HepG2 (cell line): ENCODE measurements around the gene HDAC10. TPM values are rescaled to one million over a fixed set of nuclear protein-coding genes. Genes with fewer than 3 reads are reported as not detected.

ENCODE experiments used
- ATF2 ChIP-seq: sonication (generic); formaldehyde crosslinking; IDR thresholded peaks from 2 replicates; pipeline ENCODE4 v1.4.0; 2020; ENCODE audit warnings: missing genetic modification reagents
- CBX2 ChIP-seq, 2 experiments: fragments of 200-600 bp in 1 of 2; sonication (generic); formaldehyde crosslinking in 1 of 2; IDR thresholded peaks; 2 replicates each; pipeline versions ENCODE4 v1.7.0 to v1.8.1; 2018 to 2022; ENCODE audit warnings: low read depth in 2 of 2, low read length in 1 of 2, mild to moderate bottlenecking in 1 of 2, missing genetic modification reagents in 1 of 2
- GLI4 ChIP-seq: sonication (generic); formaldehyde crosslinking; IDR thresholded peaks from 2 replicates; pipeline ENCODE4 v1.5.1; 2020; ENCODE audit warnings: missing genetic modification reagents, mild to moderate bottlenecking, moderate library complexity, borderline replicate concordance
- HOXA5 ChIP-seq: sonication (generic); formaldehyde crosslinking; IDR thresholded peaks from 2 replicates; pipeline ENCODE4 v1.4.0; 2020; ENCODE audit warnings: missing genetic modification reagents
- MAX ChIP-seq: IDR thresholded peaks from 2 replicates; pipeline ENCODE4 v1.6.1; 2012; ENCODE audit warnings: inconsistent platforms
- MIER2 ChIP-seq: IDR thresholded peaks from 2 replicates; pipeline ENCODE4 v1.6.1; 2016; ENCODE audit warnings: missing biosample characterization, missing genetic modification reagents
- SKIL ChIP-seq: sonication (generic); formaldehyde crosslinking; IDR thresholded peaks from 2 replicates; pipeline ENCODE4 v1.8.0; 2022; ENCODE audit warnings: missing genetic modification reagents, mild to moderate bottlenecking, moderate library complexity, borderline replicate concordance
- WIZ ChIP-seq: sonication (generic); formaldehyde crosslinking; IDR thresholded peaks from 2 replicates; pipeline ENCODE4 v1.5.1; 2020; ENCODE audit warnings: mild to moderate bottlenecking, missing genetic modification reagents
- ZFP36L1 ChIP-seq: sonication (generic); formaldehyde crosslinking; IDR thresholded peaks from 2 replicates; pipeline ENCODE4 v1.8.0; 2022; ENCODE audit warnings: mild to moderate bottlenecking, missing genetic modification reagents, moderate library complexity
- ZFP62 ChIP-seq: sonication (generic); formaldehyde crosslinking; IDR thresholded peaks from 2 replicates; pipeline ENCODE4 v1.4.0; 2020; ENCODE audit warnings: missing genetic modification reagents
- ZNF264 ChIP-seq: sonication (generic); formaldehyde crosslinking; IDR thresholded peaks from 2 replicates; pipeline ENCODE4 v1.4.0; 2020; ENCODE audit warnings: missing genetic modification reagents
- ZNF280B ChIP-seq: sonication (generic); formaldehyde crosslinking; IDR thresholded peaks from 2 replicates; pipeline ENCODE4 v1.5.0; 2020; ENCODE audit warnings: missing genetic modification reagents, mild to moderate bottlenecking, borderline replicate concordance
- ZNF629 ChIP-seq: sonication (generic); formaldehyde crosslinking; conservative IDR thresholded peaks from 2 replicates; pipeline ENCODE4 v1.5.0; 2020; ENCODE audit warnings: missing genetic modification reagents
- ZNF678 ChIP-seq: sonication (generic); formaldehyde crosslinking; IDR thresholded peaks from 2 replicates; pipeline ENCODE4 v1.4.0; 2020; ENCODE audit warnings: mild to moderate bottlenecking, missing genetic modification reagents
- polyA plus RNA-seq, 8 experiments: library from polyadenylated mRNA; depleted of rRNA in 3 of 8; stranded (reverse) in 7 of 8; unstranded in 1 of 8; fragments of >200 nt; fragmentation: Illumina TruSeq in 4 of 8; extraction: Trizol in 4 of 8; gene quantifications; 2 replicates each; pipeline versions ENCODE4 v1.2.1 to v1.2.3, GENCODE V29; 2011 to 2016; ENCODE audit warnings: low read depth in 4 of 8, missing spikeins in 1 of 8, mixed read lengths in 1 of 8; ENCODE audit not compliant: insufficient read depth in 1 of 8
- total RNA-seq, 5 experiments: library from RNA; depleted of rRNA; stranded (reverse); fragments of >200 nt; fragmentation: Illumina TruSeq; extraction: Trizol; gene quantifications; 2 replicates each; pipeline ENCODE4 v1.2.3, GENCODE V29; 2016; ENCODE audit warnings: low read depth in 1 of 5
- TF ChIP-seq, protein P1 (sequence below): sonication (generic); formaldehyde crosslinking; IDR thresholded peaks from 2 replicates; pipeline ENCODE4 v1.8.1; 2023; ENCODE audit warnings: mild to moderate bottlenecking, missing genetic modification reagents, borderline replicate concordance
- TF ChIP-seq, protein P2 (sequence below): sonication (generic); formaldehyde crosslinking; IDR thresholded peaks from 2 replicates; pipeline ENCODE4 v1.8.1; 2022; ENCODE audit warnings: mild to moderate bottlenecking, missing genetic modification reagents
- TF ChIP-seq, protein P3 (sequence below), 2 experiments: sonication (generic) in 1 of 2; formaldehyde crosslinking in 1 of 2; IDR thresholded peaks; 2 replicates each; pipeline versions ENCODE4 v1.4.0 to v1.6.1; 2018 to 2020; ENCODE audit warnings: missing genetic modification reagents in 2 of 2, borderline replicate concordance in 1 of 2, low read depth in 1 of 2, mild to moderate bottlenecking in 1 of 2, missing biosample characterization in 1 of 2

Gene HDAC10
- total and polyA plus RNA-seq, 2 of the 13 experiments (the other 11 are each of a cell fraction or from before 2014, with no cell fraction given) = 13.9 to 14.9 TPM

DNA sequence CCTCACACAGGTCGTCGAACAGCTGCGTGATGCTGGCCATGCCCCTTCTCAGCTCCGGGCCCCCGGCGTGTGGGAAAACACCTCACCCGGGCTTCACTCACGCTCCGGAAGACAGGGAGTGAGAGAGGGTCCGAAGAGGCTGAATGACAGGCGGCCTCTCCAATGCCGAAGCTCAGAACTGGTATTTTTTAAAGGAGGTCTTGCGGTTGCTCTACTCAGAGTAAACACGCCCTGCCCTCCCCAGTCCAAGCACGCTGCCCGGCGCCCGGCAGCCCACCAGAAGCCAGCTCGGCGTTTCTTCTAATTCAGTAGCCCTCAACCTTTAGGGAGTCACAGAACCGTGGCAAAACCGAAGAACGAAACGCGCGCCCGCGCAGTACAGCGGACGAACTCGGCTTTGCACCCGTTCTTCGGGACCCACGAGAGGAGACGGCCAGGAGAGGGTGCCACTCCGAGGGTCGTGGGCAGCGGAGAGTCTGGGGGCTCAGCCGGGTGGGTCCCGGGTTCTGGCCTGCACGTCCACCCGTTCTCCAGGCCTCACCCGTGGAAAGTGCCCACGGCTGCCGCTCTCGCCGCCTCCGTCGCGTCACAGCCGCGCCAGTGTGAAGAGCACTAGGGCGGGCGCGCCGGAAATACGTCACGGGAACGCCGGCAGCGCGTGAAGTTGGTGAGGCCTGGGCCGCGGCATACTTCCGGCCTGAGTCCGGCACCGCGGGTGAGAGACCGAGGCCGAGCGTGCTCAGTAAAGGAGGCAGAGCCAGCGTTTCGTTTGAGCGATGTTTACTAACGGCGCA is 6.4 kb downstream of the HDAC10 start, which contains the start of gene TUBGCP6 (continued):
- TF ChIP-seq ZNF678 (CRISPR knock-in tag) = no peak
- 0 out of 2 replicates have a peak, but pooled peaks have one; percentile 52 for TF ChIP-seq ZFP62 (CRISPR knock-in tag)
- TF ChIP-seq, protein P1, sequence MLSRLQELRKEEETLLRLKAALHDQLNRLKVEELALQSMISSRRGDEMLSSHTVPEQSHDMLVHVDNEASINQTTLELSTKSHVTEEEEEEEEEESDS = no peak
- TF ChIP-seq, protein P2, sequence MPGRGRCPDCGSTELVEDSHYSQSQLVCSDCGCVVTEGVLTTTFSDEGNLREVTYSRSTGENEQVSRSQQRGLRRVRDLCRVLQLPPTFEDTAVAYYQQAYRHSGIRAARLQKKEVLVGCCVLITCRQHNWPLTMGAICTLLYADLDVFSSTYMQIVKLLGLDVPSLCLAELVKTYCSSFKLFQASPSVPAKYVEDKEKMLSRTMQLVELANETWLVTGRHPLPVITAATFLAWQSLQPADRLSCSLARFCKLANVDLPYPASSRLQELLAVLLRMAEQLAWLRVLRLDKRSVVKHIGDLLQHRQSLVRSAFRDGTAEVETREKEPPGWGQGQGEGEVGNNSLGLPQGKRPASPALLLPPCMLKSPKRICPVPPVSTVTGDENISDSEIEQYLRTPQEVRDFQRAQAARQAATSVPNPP = no peak
- no peak for TF ChIP-seq SKIL (CRISPR knock-in tag)
- TF ChIP-seq ZNF264 (CRISPR knock-in tag) = peak; percentile 34; the same call in 1 of the 2 replicates
- no peak for TF ChIP-seq CBX2 (IDR thresholded peaks at IDR 0.05; ENCODE audit: low read depth, low read length)
- TF ChIP-seq CBX2 (CRISPR knock-in tag; IDR thresholded peaks at IDR 0.05; ENCODE audit: low read depth) = no peak
- 0 out of 2 replicates have a peak, but pooled peaks have one; percentile 18 for TF ChIP-seq MIER2 (CRISPR knock-in tag)
- TF ChIP-seq MAX = peak; percentile 93
- no peak; the same call in 1 of the 2 replicates for TF ChIP-seq WIZ (CRISPR knock-in tag)
- no peak for TF ChIP-seq GLI4
- TF ChIP-seq ZFP36L1 = no peak
- TF ChIP-seq ZNF629 = 0 out of 2 replicates have a peak, but pooled peaks have one; percentile 22
- TF ChIP-seq ATF2 (CRISPR knock-in tag) = peak; percentile 82; the same call in 1 of the 2 replicates
- peak; percentile 52; the same call in 1 of the 2 replicates for TF ChIP-seq ZNF280B
- TF ChIP-seq, protein P3, sequence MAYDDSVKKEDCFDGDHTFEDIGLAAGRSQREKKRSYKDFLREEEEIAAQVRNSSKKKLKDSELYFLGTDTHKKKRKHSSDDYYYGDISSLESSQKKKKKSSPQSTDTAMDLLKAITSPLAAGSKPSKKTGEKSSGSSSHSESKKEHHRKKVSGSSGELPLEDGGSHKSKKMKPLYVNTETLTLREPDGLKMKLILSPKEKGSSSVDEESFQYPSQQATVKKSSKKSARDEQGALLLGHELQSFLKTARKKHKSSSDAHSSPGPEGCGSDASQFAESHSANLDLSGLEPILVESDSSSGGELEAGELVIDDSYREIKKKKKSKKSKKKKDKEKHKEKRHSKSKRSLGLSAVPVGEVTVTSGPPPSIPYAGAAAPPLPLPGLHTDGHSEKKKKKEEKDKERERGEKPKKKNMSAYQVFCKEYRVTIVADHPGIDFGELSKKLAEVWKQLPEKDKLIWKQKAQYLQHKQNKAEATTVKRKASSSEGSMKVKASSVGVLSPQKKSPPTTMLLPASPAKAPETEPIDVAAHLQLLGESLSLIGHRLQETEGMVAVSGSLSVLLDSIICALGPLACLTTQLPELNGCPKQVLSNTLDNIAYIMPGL (CRISPR knock-in tag; IDR thresholded peaks at IDR 0.05; ENCODE audit: borderline replicate concordance in 1 of 2, low read depth in 1 of 2) = peak in 1 of 2 experiments; percentile 90
- peak; percentile 70; the same call in 1 of the 2 replicates for TF ChIP-seq HOXA5 (CRISPR knock-in tag)
